ENCODE measurements around the gene PWWP2B.

- TF ChIP-seq EP300 (IDR thresholded peaks at IDR 0.05; ENCODE audit: borderline replicate concordance) (no peak), FOXM1 (IDR thresholded peaks at IDR 0.05; ENCODE audit: borderline replicate concordance, low read depth) (no peak), YY1 (IDR thresholded peaks at IDR 0.05; ENCODE audit: low read depth) (no peak), EGR1 (IDR thresholded peaks at IDR 0.05) (no peak), RAD21 (IDR thresholded peaks at IDR 0.05; ENCODE audit: low read depth) (no peak)
These were observed 63.7 kb downstream of the PWWP2B start for GRCh38 chr10:132460691-132461090.

Measured in Ishikawa (cell line).